Activated CD4-positive, alpha-beta memory T cell treated with anti-CD3 and anti-CD28 coated beads, Interleukin-2, amount 10 ng/mL, durations not matched to agents 7 days and 5 days (primary cell): Measurements from ENCODE around the gene CRAMP1. TPM values are rescaled to one million over a fixed set of nuclear protein-coding genes. Genes with fewer than 3 reads are reported as not detected.

Experiments used
- CTCF ChIA-PET: fragments of 350-600 bp; sonication (Branson Sonifier 250); formaldehyde crosslinking; loops from one replicate; lab custom pipeline; 2021; ENCODE audit warnings: antibody characterized with exemption, inconsistent platforms; lab: Charles Lee
- POLR2A ChIA-PET: fragments of 350-600 bp; sonication (Branson Sonifier 250); formaldehyde crosslinking; loops from one replicate; lab custom pipeline; 2021; ENCODE audit warnings: antibody characterized with exemption; lab: Charles Lee
- DNase-seq: peaks from one replicate; pipeline ENCODE4 v3.0.0-alpha.2; 2020
- H3K27ac Mint-ChIP-seq: one replicate; pipeline ENCODE4 v1.8.0; 2021; ENCODE audit warnings: mild to moderate bottlenecking, mixed read lengths
- H3K27me3 Mint-ChIP-seq: one replicate; pipeline ENCODE4 v1.8.0; 2021; ENCODE audit warnings: mixed read lengths
- H3K36me3 Mint-ChIP-seq: one replicate; pipeline ENCODE4 v1.8.0; 2021; ENCODE audit warnings: low read depth, mixed read lengths
- H3K4me1 Mint-ChIP-seq: one replicate; pipeline ENCODE4 v1.8.0; 2021; ENCODE audit warnings: mixed read lengths
- H3K4me3 Mint-ChIP-seq: one replicate; pipeline ENCODE4 v1.8.0; 2021; ENCODE audit warnings: mild to moderate bottlenecking, mixed read lengths
- H3K9me3 Mint-ChIP-seq: one replicate; pipeline ENCODE4 v1.8.0; 2021; ENCODE audit warnings: mixed read lengths
- total RNA-seq, 2 experiments: library from RNA; stranded (reverse); gene quantifications; one replicate each; pipeline ENCODE4 v1.2.3, GENCODE V29; 2021

CRAMP1 gene, protein sequence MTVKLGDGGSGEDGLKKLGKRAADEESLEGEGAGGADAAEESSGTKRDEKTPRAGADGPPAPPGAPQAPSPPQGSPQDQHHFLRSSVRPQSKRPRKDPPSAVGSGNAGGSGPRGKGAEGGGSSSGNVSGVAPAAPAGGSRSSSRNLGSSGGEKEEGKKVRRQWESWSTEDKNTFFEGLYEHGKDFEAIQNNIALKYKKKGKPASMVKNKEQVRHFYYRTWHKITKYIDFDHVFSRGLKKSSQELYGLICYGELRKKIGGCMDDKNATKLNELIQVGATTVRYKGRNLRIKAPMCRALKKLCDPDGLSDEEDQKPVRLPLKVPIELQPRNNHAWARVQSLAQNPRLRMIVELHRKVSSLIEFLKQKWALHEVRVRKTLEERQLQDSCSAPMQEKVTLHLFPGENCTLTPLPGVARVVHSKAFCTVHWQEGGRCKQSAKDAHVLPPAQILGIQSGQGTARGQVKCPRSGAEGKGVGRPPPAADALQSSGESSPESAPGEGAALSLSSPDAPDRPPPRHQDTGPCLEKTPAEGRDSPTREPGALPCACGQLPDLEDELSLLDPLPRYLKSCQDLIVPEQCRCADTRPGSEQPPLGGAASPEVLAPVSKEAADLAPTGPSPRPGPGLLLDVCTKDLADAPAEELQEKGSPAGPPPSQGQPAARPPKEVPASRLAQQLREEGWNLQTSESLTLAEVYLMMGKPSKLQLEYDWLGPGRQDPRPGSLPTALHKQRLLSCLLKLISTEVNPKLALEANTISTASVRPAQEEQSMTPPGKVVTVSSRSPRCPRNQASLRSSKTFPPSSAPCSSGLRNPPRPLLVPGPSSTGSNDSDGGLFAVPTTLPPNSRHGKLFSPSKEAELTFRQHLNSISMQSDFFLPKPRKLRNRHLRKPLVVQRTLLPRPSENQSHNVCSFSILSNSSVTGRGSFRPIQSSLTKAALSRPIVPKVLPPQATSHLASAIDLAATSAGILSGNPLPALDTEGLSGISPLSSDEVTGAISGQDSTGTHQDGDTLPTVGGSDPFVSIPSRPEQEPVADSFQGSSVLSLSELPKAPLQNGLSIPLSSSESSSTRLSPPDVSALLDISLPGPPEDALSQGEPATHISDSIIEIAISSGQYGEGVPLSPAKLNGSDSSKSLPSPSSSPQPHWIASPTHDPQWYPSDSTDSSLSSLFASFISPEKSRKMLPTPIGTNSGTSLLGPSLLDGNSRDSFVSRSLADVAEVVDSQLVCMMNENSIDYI (N-terminal part only)
- 10 to 100 TPM; 24.2 to 24.5 TPM for total RNA-seq

DNA sequence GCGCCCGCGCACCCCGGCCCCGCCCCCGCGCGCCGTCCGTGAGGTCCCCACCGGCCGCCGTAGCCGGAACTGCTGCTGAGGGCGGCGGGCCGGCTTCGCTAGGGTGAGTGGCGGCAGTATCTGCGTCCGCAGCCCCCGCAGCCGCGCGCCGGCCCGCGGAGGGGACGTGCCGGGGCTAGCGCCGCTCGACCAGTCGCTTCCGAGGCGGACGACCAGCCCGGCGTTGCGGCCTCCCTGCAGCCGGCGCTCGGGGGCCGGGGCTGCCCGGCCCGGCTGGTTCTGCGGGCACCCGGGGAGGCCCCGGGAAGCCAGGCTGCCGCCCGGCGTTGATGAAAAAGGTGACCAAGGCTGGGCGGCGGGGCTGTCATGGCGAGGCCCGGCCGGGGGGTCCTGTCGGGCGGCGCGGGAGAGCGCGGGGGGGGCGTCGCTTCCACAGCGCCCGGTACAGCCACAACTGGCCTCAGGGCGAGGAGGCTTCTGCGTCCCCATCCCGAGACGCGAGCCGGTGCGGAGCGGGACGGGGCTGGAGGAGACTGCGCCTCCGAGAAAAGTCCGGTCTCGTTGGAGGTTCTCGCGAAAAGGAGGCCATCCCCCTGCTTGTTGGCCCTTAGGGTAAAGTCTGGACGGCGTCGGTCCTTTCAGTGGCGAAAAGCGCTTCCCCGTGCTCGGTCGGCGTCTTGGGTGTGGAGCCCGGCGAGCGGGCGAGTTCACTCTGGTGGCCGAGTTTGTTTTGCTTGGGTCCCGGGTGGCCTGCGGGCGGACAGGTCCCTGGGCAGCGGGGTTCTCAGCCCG lies at the start of gene CRAMP1:
TSS of gene CRAMP1 (plus strand) at position 41 of the 792 bp plus-strand sequence. CDS start 2,280 bp downstream, outside the sequence.
- H3K4me1 Mint-ChIP-seq, result peaks cover 45% of the 10 kb centered on the region
- H3K27me3 Mint-ChIP-seq, result no peaks in the 10 kb centered on the region
- peak within 1 kb of the TSS; percentile 100 for H3K27ac Mint-ChIP-seq
- H3K36me3 Mint-ChIP-seq, result peaks cover 22% of the 10 kb centered on the region
- ChIA-PET CTCF (interaction anchor here (0.9 to 1.4 kb wide), 3 partner anchors 94 to 270 kb away, joined by 3 to 6 read pairs (median 5); partner anchors contain the start of gene MAPK8IP3), POLR2A (interaction anchor here (1.0 to 3.7 kb wide), 8 partner anchors 66 to 303 kb away, joined by 3 to 25 read pairs (median 10); partner anchors contain the start of genes JPT2, MAPK8IP3, TELO2 and UBE2I)
- DNase-seq, result no peak
- H3K9me3 Mint-ChIP-seq, result no peaks in the 10 kb centered on the region
- H3K4me3 Mint-ChIP-seq, result peak within 1 kb of the TSS; percentile 89

DNA sequence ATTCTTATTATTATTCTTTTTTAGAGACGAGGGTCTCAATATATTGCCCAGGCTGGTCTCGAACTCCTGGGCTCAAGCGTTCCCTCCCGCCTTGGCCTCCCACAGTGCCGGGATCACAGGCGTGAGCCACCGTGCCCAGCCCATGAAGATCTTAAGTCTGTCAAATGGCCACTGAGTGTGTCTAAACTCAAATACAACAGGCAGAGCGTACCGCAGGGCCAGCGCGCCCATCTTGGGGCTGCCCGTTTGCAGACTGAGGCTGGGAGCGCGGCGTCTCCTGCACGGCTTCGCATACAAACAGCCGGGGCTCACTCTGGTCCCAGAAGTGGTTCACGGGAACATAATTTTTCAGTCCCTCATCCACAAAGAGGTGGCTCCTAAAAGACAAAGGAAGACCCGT lies 48.4 kb upstream of the CRAMP1 start:
- no peak overlapping the region for H3K4me3 Mint-ChIP-seq
- H3K36me3 Mint-ChIP-seq, result peaks cover 9% of the 10 kb centered on the region
- H3K27ac Mint-ChIP-seq, result no peak overlapping the region
- peaks cover 22% of the 10 kb centered on the region for H3K4me1 Mint-ChIP-seq
- ChIA-PET CTCF (no interaction called here), POLR2A (no interaction called here)
- no peaks in the 10 kb centered on the region for H3K27me3 Mint-ChIP-seq
- no peak for DNase-seq
- H3K9me3 Mint-ChIP-seq, result no peaks in the 10 kb centered on the region

- POLR2A ChIA-PET, result no interaction called here
- H3K9me3 Mint-ChIP-seq, result no peaks in the 10 kb centered on the region
Observed at GRCh38 chr16:1564325-1564724, 47.8 kb upstream of the CRAMP1 start.

GRCh38 chr16:1565083-1565805 lies 46.9 kb upstream of the CRAMP1 start:
- ChIA-PET POLR2A (no interaction called here), CTCF (no interaction called here)
- no peaks in the 10 kb centered on the region for H3K27me3 Mint-ChIP-seq
- DNase-seq, result no peak
- H3K4me1 Mint-ChIP-seq, result peaks cover 14% of the 10 kb centered on the region
- no peak overlapping the region for H3K27ac Mint-ChIP-seq
- no peaks in the 10 kb centered on the region for H3K9me3 Mint-ChIP-seq
- H3K36me3 Mint-ChIP-seq, result peaks cover 4% of the 10 kb centered on the region
- H3K4me3 Mint-ChIP-seq, result no peak overlapping the region

More at GRCh38 chr16:1564325-1564724, 47.8 kb upstream of the CRAMP1 start:
- Mint-ChIP-seq H3K27me3 (no peaks in the 10 kb centered on the region), H3K27ac (no peak overlapping the region), H3K36me3 (peaks cover 9% of the 10 kb centered on the region), H3K4me3 (no peak overlapping the region), H3K4me1 (peaks cover 16% of the 10 kb centered on the region)
- CTCF ChIA-PET, result no interaction called here
- DNase-seq, result no peak

GRCh38 chr16:1567988-1568387 lies 44.2 kb upstream of the CRAMP1 start:
- DNase-seq, result no peak
- Mint-ChIP-seq H3K9me3 (no peaks in the 10 kb centered on the region), H3K4me3 (no peak overlapping the region), H3K4me1 (peaks cover 8% of the 10 kb centered on the region), H3K27ac (no peak overlapping the region), H3K27me3 (no peaks in the 10 kb centered on the region), H3K36me3 (no peaks in the 10 kb centered on the region)
- ChIA-PET CTCF (no interaction called here), POLR2A (no interaction called here)

DNA sequence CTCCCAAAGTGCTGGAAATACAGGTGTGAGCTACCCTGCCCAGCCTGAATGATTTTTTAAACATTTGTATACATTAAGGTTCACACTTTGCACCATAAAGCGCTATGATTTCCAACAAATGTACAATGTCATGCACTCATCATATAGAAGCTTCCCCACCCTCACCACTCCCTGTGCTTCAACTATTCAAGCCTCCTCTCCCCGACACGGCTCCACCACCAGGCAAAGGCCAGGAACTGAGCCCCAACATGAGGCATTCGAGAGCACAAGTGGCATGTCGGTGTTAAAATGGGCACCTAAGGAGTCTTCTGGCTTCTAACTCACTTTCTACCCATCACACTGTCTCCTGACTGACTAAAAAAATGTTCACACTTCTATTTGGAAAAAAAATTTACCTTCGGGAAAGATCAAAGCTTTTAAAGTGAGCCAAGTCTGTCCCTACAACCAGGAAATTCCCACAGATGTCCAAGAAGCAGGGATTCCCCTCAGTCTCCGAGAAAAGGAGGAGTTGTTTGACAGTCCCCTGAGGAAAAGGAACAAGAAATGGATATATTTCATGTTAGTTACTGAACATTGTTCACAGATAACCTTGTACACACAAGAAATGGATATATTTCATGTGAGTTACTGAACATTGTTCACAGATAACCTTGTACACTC lies 41.0 kb upstream of the CRAMP1 start:
- DNase-seq, result no peak
- Mint-ChIP-seq H3K9me3 (no peaks in the 10 kb centered on the region), H3K4me1 (peaks cover 8% of the 10 kb centered on the region), H3K36me3 (no peaks in the 10 kb centered on the region), H3K27me3 (no peaks in the 10 kb centered on the region), H3K4me3 (no peak overlapping the region), H3K27ac (no peak overlapping the region)
- ChIA-PET POLR2A (no interaction called here), CTCF (interaction anchor here (1.7 kb wide), 1 partner anchor 11 kb away, joined by 3 read pairs; no protein-coding TSS in a partner anchor)

- no peak overlapping the region for H3K27ac Mint-ChIP-seq
- H3K36me3 Mint-ChIP-seq, result no peaks in the 10 kb centered on the region
- H3K4me3 Mint-ChIP-seq, result no peak overlapping the region
- H3K4me1 Mint-ChIP-seq, result peaks cover 8% of the 10 kb centered on the region
- POLR2A ChIA-PET, result no interaction called here
- DNase-seq, result no peak
- no peaks in the 10 kb centered on the region for H3K27me3 Mint-ChIP-seq
- H3K9me3 Mint-ChIP-seq, result no peaks in the 10 kb centered on the region
- CTCF ChIA-PET, result interaction anchor here (1.5 kb wide), 1 partner anchor 209 kb away, joined by 3 read pairs; no protein-coding TSS in a partner anchor
Observed at GRCh38 chr16:1572673-1573072, 39.5 kb upstream of the CRAMP1 start.

GRCh38 chr16:1573301-1573700 lies 38.9 kb upstream of the CRAMP1 start:
- Mint-ChIP-seq H3K27ac (no peak overlapping the region), H3K4me1 (peaks cover 8% of the 10 kb centered on the region), H3K27me3 (no peaks in the 10 kb centered on the region), H3K4me3 (no peak overlapping the region), H3K36me3 (no peaks in the 10 kb centered on the region), H3K9me3 (no peaks in the 10 kb centered on the region)
- POLR2A ChIA-PET, result no interaction called here
- no peak for DNase-seq
- CTCF ChIA-PET, result interaction anchor here (1.5 kb wide), 1 partner anchor 210 kb away, joined by 3 read pairs; no protein-coding TSS in a partner anchor

GRCh38 chr16:1575578-1575977 lies 36.6 kb upstream of the CRAMP1 start:
- H3K4me3 Mint-ChIP-seq, result no peak overlapping the region
- no peaks in the 10 kb centered on the region for H3K36me3 Mint-ChIP-seq
- ChIA-PET CTCF (no interaction called here), POLR2A (no interaction called here)
- H3K9me3 Mint-ChIP-seq, result no peaks in the 10 kb centered on the region
- no peak for DNase-seq
- no peak overlapping the region for H3K27ac Mint-ChIP-seq
- no peaks in the 10 kb centered on the region for H3K4me1 Mint-ChIP-seq
- no peaks in the 10 kb centered on the region for H3K27me3 Mint-ChIP-seq

- peak; percentile 34 for DNase-seq
- Mint-ChIP-seq H3K27me3 (no peaks in the 10 kb centered on the region), H3K4me3 (no peak overlapping the region), H3K27ac (no peak overlapping the region), H3K36me3 (no peaks in the 10 kb centered on the region), H3K4me1 (no peaks in the 10 kb centered on the region), H3K9me3 (no peaks in the 10 kb centered on the region)
- ChIA-PET POLR2A (no interaction called here), CTCF (interaction anchor here (0.5 kb wide), 1 partner anchor 126 kb away, joined by 3 read pairs; no protein-coding TSS in a partner anchor)
Observed at GRCh38 chr16:1579214-1579613, 32.9 kb upstream of the CRAMP1 start.

DNA sequence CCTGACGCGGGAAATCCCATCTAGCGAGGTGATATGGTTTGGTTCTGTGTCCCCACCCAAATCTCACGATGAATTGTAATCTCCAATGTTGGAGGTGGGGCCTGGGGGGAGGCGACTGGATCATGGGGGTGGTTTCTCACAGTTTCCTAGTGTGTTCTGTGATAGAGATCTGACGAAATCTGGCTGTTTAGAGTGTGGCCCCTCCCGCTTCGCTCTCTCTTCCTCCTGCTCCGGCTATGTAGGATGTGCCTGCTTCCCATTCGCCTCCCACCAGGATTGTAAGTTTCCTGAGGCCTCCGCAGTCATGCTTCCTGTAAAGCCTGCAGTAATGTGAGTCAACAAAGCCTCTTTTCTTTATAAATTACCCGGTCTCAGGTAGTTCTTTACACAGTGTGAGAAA lies 31.9 kb upstream of the CRAMP1 start:
- H3K9me3 Mint-ChIP-seq, result no peaks in the 10 kb centered on the region
- POLR2A ChIA-PET, result no interaction called here
- H3K4me1 Mint-ChIP-seq, result no peaks in the 10 kb centered on the region
- DNase-seq, result no peak
- no peaks in the 10 kb centered on the region for H3K27me3 Mint-ChIP-seq
- H3K36me3 Mint-ChIP-seq, result no peaks in the 10 kb centered on the region
- H3K4me3 Mint-ChIP-seq, result no peak overlapping the region
- no peak overlapping the region for H3K27ac Mint-ChIP-seq
- CTCF ChIA-PET, result no interaction called here
